Hepatocyte (in vitro differentiated cells): ENCODE data around the gene FYTTD1. TPM values are rescaled to one million over a fixed set of nuclear protein-coding genes. Genes with fewer than 3 reads are reported as not detected.
A peak's percentile ranks its signal among the peaks of the same experiment; 100 is the strongest.
"Not testable (repeated sequence)": the region's sequence is repeated elsewhere in the genome, so short reads cannot be mapped to it uniquely, and the experiment has no call there.

Experiments
- DNase-seq: peaks from one replicate; pipeline ENCODE4 v3.0.0-alpha.2; 2016; ENCODE audit warnings: low spot score
- H2AFZ ChIP-seq: fragments of 200-600 bp; sonication (generic); 2 replicates; pipeline ENCODE4 v1.6.0; 2016; ENCODE audit warnings: antibody characterized with exemption, mild to moderate bottlenecking
- H3K27ac ChIP-seq: fragments of 200-600 bp; sonication (generic); 2 replicates; pipeline ENCODE4 v1.5.1; 2016; ENCODE audit warnings: mild to moderate bottlenecking
- H3K27me3 ChIP-seq: fragments of 200-600 bp; sonication (generic); 2 replicates; pipeline ENCODE4 v1.6.1; 2016
- H3K36me3 ChIP-seq: fragments of 200-600 bp; sonication (generic); replicated peaks from 2 replicates; pipeline ENCODE4 v1.5.1; 2016; ENCODE audit warnings: low read depth; ENCODE audit not compliant: insufficient read depth
- H3K4me1 ChIP-seq: fragments of 200-600 bp; sonication (generic); 2 replicates; pipeline ENCODE4 v1.5.1; 2016; ENCODE audit warnings: mild to moderate bottlenecking, moderate library complexity; ENCODE audit not compliant: insufficient read depth
- H3K4me2 ChIP-seq: fragments of 200-600 bp; sonication (generic); 2 replicates; pipeline ENCODE4 v1.6.0; 2016
- H3K4me3 ChIP-seq: fragments of 200-600 bp; sonication (generic); 2 replicates; pipeline ENCODE4 v1.5.1; 2016; ENCODE audit warnings: mild to moderate bottlenecking
- H3K79me2 ChIP-seq: fragments of 200-600 bp; sonication (generic); 2 replicates; pipeline ENCODE4 v1.6.0; 2017; ENCODE audit warnings: mild to moderate bottlenecking
- H3K9me2 ChIP-seq: fragments of 200-600 bp; sonication (generic); replicated peaks from 2 replicates; pipeline ENCODE4 v1.6.0; 2017; ENCODE audit warnings: mild to moderate bottlenecking; ENCODE audit not compliant: insufficient read depth
- H3K9me3 ChIP-seq: fragments of 200-600 bp; sonication (generic); 2 replicates; pipeline ENCODE4 v1.5.1; 2016; ENCODE audit warnings: low read depth, mild to moderate bottlenecking
- H4K20me1 ChIP-seq: fragments of 200-600 bp; sonication (generic); 2 replicates; pipeline ENCODE4 v1.6.0; 2016; ENCODE audit warnings: mild to moderate bottlenecking; ENCODE audit not compliant: insufficient read depth, poor library complexity, severe bottlenecking
- EZH2 ChIP-seq: fragments of 200-600 bp; sonication (generic); IDR thresholded peaks from 2 replicates; pipeline ENCODE4 v1.6.1; 2016; ENCODE audit warnings: antibody characterized with exemption, mild to moderate bottlenecking, borderline replicate concordance
- EZH2phosphoT487 ChIP-seq: fragments of 200-600 bp; sonication (generic); IDR thresholded peaks from one replicate; pipeline ENCODE4 v1.6.1; 2018; ENCODE audit warnings: antibody characterized with exemption, mild to moderate bottlenecking, low read depth, moderate library complexity; ENCODE audit not compliant: unreplicated experiment, severe bottlenecking
- WGBS: methylation state at CpG from one replicate; pipeline ENCODE4 v1.1.6; 2016; ENCODE audit warnings: low lambda C conversion rate; ENCODE audit errors: missing lambda C conversion rate; 5-methylcytosine and 5-hydroxymethylcytosine counted together
- polyA plus RNA-seq: library from polyadenylated mRNA; unstranded; fragments of >200 nt; fragmentation: Nextera tagmentation; extraction: Ambion mirVana; gene quantifications from 2 replicates; pipeline ENCODE4 v1.2.1, GENCODE V29; 2016
- total RNA-seq: library from RNA; depleted of rRNA; stranded (reverse); fragments of >200 nt; gene quantifications from 2 replicates; pipeline ENCODE4 v1.2.3, GENCODE V29; 2014
- TF ChIP-seq, protein P1 (sequence below): fragments of 200-600 bp; sonication (generic); IDR thresholded peaks from 2 replicates; pipeline ENCODE4 v1.5.1; 2016; ENCODE audit warnings: antibody characterized with exemption, mild to moderate bottlenecking; ENCODE audit not compliant: poor library complexity

The FYTTD1 gene
- total and polyA plus RNA-seq, 2 experiments from 2014 or later: 32.1 to 51.0 TPM

DNA sequence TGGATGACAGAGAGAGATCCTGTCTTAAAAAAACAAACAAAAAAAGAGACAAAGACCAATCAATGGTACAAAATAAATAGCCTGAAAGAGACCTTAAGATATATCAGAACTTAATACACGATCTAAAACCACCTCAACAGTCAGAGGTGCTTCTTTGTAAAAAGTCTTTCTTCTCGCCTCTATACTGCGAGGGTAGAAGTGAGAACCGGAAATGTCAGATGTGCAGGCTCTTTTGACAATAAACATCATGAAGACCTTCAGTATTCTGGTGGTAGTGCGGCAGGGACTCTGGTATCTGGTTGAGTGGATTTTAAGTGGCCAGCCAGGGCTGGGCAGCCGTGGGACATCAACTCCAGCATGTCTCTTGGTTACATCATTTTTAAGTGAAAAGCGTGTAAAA, 43.0 kb upstream of the FYTTD1 start:
- no peaks in the 10 kb centered on the region for H3K9me3 ChIP-seq
- 91% methylated on average over 7 of the region's 7 CpGs for WGBS
- no peak overlapping the region for H2AFZ ChIP-seq
- no peaks in the 10 kb centered on the region for H4K20me1 ChIP-seq
- DNase-seq: no peak
- no peak overlapping the region for H3K4me3 ChIP-seq
- H3K27ac ChIP-seq: no peak overlapping the region
- H3K9me2 ChIP-seq: no peaks in the 10 kb centered on the region
- H3K4me1 ChIP-seq: no peaks in the 10 kb centered on the region
- H3K79me2 ChIP-seq: no peaks in the 10 kb centered on the region
- no peak for TF ChIP-seq EZH2
- TF ChIP-seq EZH2phosphoT487: no peak
- TF ChIP-seq, protein P1, sequence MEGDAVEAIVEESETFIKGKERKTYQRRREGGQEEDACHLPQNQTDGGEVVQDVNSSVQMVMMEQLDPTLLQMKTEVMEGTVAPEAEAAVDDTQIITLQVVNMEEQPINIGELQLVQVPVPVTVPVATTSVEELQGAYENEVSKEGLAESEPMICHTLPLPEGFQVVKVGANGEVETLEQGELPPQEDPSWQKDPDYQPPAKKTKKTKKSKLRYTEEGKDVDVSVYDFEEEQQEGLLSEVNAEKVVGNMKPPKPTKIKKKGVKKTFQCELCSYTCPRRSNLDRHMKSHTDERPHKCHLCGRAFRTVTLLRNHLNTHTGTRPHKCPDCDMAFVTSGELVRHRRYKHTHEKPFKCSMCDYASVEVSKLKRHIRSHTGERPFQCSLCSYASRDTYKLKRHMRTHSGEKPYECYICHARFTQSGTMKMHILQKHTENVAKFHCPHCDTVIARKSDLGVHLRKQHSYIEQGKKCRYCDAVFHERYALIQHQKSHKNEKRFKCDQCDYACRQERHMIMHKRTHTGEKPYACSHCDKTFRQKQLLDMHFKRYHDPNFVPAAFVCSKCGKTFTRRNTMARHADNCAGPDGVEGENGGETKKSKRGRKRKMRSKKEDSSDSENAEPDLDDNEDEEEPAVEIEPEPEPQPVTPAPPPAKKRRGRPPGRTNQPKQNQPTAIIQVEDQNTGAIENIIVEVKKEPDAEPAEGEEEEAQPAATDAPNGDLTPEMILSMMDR: no peak
- H3K36me3 ChIP-seq: no peaks in the 10 kb centered on the region
- no peak overlapping the region for H3K4me2 ChIP-seq
- H3K27me3 ChIP-seq: no peaks in the 10 kb centered on the region

DNA sequence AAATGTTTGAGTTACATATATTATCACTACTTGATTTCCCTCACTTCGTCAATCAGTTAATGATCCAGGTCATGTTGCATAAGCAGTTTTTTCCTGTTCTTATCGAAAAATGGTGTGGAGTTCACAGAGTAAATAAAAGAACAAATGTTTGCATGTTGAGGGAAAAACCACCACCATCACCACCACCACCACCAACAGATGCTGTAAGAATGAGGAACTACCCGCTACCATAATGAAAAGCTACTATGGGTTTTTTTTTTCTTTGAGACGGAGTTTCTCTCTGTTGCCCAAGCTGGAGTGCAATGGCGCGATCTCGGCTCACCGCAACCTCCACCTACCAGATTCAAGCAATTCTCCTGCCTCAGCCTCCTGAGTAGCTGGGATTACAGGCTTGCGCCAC, 40.5 kb upstream of the FYTTD1 start:
- WGBS: 94% methylated on average over 9 of the region's 9 CpGs
- Histone ChIP-seq H3K4me1 (no peaks in the 10 kb centered on the region), H3K9me3 (no peaks in the 10 kb centered on the region), H4K20me1 (no peaks in the 10 kb centered on the region), H3K36me3 (no peaks in the 10 kb centered on the region), H2AFZ (no peak overlapping the region), H3K27ac (no peak overlapping the region), H3K9me2 (no peaks in the 10 kb centered on the region), H3K4me3 (no peak overlapping the region), H3K79me2 (no peaks in the 10 kb centered on the region), H3K27me3 (no peaks in the 10 kb centered on the region), H3K4me2 (no peak overlapping the region)
- DNase-seq: no peak
- TF ChIP-seq EZH2phosphoT487 (no peak), EZH2 (no peak)
- TF ChIP-seq, protein P1: no peak

DNA sequence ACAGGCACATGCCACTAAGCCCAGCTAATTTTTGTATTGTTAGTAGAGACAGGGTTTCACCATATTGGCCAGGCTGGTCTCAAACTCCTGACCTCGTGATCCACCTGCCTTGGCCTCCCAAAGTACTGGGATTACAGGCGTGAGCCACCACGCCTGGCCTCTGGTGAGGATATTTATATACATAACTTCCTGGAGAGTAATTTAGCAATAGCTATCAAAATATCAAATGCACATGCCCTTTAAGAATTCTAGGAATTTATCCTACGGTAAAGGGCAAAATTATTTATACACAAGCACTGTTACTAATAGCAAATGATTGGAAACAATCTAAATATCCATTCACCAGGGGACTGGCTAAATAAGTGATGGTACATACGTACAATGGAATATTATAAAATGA, 38.7 kb upstream of the FYTTD1 start:
- H3K79me2 ChIP-seq, H2AFZ ChIP-seq, H3K9me3 ChIP-seq, H3K4me1 ChIP-seq, H3K4me2 ChIP-seq, H4K20me1 ChIP-seq, H3K9me2 ChIP-seq, H3K36me3 ChIP-seq, H3K4me3 ChIP-seq, H3K27ac ChIP-seq, DNase-seq, H3K27me3 ChIP-seq: not testable (repeated sequence)
- WGBS: 94% methylated on average over 5 of the region's 5 CpGs

DNA sequence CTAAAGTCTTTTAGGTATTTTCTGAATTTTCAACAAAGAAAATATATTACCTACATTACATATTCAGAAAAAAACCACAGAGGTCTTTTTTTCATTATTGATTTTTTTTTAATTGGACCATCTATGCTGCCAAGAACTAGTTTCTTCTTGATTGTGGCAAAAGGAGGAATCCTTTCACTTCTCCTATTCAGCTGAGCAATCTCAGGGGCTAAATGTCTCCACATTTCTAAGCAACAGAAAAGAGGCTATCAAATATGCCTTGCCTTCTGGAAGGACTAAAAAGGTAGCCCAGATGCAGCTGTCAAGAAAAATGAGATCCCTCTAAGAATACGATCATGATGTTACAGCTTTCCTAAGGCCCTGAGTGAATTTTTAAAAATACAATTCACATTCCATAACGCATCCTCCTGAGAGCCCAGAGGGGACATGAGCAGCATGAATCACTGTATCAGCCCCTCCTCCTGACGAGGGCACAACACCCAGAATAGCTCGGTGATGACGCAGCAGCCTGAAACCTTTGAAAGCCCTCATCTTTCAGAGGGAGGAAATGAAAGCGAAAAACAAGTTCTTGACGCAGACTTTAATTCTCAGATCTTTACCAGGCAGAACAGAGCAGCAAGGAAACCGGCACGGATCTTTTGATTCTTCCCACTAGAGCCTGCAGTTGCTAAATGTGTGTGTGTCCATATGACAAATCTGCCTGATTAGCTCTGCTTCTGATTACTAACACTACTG, 37.5 kb upstream of the FYTTD1 start:
- Histone ChIP-seq H3K9me2 (no peaks in the 10 kb centered on the region), H2AFZ (no peak overlapping the region), H3K36me3 (no peaks in the 10 kb centered on the region), H3K4me1 (no peaks in the 10 kb centered on the region), H4K20me1 (no peaks in the 10 kb centered on the region), H3K27me3 (no peaks in the 10 kb centered on the region), H3K27ac (peak overlapping the region; percentile 64), H3K4me3 (no peak overlapping the region), H3K9me3 (no peaks in the 10 kb centered on the region), H3K79me2 (no peaks in the 10 kb centered on the region), H3K4me2 (peak overlapping the region; percentile 53)
- TF ChIP-seq, protein P1: no peak
- TF ChIP-seq EZH2 (no peak), EZH2phosphoT487 (no peak)
- 23% methylated on average over 9 of the region's 9 CpGs for WGBS
- DNase-seq: peak; percentile 91
